Daoy (cell line): Measurements from ENCODE around the gene QRFP. TPM values are rescaled to one million over a fixed set of nuclear protein-coding genes. Genes with fewer than 3 reads are reported as not detected.
"Not testable (repeated sequence)": the region's sequence is repeated elsewhere in the genome, so short reads cannot be mapped to it uniquely, and the experiment has no call there.

Source experiments
- DNase-seq: peaks from one replicate; pipeline ENCODE4 v3.0.0-alpha.2; 2015; ENCODE audit warnings: low read depth
- total RNA-seq: library from RNA; depleted of rRNA; stranded (reverse); fragments of >200 nt; shearing (Covaris generic); gene quantifications from 2 replicates; pipeline ENCODE4 v1.2.3, GENCODE V29; 2014

QRFP gene
- total RNA-seq, 1 experiment from 2014 or later, result not detected

DNA sequence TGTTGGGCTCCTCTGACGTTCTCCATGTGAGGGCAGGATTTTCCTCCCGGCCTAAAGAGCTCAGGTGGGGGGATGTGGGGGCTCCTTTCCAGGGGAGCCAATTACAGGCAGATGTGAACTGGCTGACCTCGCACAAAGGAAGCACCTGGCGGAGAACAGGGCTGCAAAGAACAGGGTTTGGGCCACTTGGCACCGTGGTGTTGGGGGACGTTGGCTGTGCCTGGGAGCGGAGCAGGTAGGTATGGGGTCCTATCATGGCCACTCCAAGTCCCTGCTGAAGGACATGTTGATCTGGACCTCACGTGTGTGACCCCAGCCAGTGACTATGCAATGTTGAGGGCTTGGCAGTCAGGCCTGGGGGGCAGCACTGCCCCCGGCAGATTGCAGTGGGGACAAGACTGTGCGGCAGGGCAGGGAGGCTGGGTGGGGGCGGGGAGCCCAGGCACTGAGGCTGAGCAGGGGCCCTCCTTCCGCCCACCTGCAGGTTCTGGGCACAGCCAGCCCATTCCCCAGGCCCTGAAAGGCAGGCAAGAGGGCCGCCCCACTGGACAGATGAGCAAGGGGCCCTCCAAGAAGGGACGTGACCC lies 23.0 kb upstream of the QRFP start:
- DNase-seq, result no peak

DNA sequence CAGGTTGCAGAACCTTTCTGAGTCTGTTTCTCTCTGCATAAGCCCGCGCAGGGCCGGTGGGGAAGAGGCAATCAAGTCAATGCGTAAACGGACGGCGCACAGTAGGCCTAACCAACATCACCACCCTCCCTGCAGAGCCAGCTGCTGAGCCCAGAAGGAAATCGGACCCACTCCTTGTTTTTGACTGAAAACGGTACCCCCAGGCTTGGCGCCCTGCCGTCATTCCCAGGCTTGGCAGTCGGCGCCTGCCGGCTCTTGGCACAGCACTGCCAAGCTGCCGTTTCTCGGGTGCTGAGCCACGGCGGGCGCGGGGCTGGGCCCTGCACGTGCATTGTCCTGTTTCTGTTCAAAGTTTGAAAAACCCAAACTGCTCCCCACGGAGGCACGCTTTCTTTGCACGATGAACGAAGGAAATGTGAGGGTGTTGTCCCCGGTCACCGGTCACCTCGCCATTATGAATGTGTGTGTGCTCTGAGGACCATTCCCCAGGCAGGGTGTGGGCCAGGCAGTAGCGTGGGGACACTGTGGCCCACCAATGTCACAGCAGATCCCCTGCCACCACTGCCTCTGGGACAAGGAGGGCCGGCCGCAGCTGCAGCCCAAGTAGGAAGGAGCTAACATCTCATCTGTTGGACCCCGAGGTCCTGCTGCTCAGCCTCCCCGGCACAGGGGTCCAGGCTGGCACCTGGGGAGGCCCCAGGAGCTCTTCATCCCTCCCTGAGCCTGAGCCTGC lies 22.4 kb upstream of the QRFP start:
- no peak for DNase-seq

DNA sequence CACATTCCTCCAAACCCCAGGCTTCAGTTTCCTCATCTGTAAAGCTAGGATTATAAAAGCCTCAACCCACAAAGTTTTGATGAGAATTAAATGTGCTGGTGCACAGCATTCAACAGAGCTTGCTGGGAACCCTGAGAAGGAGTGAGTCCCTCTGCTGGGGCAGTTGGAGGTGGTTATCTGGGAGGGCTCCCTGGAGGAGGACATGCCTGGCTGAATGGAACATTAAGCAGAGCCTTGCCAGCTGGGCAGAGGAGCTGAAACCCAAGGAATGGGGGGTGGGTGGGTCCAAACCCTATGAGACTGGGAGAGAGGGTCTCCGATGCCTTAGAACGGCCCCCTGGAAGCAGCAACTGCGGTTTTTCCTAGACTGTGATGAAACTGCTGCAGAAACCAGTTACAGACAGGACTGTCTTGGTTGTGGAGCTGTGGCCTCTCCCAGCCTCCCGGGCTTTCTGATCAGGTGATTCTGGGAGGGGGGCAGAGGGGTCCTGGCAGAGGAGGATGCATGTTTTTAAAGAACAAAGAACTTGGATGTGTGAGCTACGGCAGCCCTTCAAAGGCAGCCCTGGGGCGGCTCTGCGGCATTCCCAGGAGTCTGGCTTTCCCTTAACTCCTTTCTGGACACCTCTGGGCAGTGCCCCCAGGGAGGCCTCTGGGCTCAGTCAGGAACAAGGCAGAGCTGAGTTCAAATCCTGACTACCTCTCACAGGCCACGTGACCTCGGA lies 21.7 kb upstream of the QRFP start:
- no peak for DNase-seq

DNA sequence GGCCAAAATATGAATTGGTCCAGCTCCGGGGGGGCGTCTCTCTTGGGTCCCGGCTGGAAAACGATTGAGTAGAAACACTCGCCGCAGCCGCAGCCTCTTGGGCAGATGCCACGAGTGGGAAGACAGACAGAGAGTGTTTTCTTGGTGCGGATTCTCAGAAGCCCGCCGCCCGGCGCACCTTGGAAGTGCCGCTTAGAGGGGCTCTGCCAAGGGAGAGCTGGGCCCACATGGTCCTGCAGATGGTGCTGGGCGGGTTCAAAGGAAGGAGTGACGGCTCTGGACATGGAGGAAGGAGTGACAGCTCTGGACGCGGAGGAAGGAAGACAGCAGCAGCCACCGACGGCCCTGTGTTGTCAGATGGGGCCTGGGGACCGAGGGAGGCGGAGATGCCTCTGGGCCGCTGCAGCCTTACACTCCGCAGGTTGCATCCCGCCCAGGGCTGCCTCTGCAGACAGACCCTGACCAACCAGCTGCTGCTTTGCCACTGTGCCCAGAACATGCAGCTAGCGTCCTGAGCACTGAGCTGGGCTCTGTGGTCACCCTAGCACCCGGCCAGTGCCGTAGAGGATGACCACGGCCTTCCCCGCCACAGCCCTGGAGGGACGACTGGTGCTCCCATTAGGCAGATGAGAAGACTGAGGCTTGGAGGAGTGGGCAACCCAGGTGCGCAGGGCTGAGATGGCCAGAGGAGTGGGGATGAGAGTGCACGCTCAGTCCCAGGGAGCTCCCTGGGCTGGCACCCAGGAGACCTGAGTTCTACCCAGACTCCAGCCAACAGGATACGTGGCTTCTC lies 20.8 kb upstream of the QRFP start:
- DNase-seq, result no peak

DNA sequence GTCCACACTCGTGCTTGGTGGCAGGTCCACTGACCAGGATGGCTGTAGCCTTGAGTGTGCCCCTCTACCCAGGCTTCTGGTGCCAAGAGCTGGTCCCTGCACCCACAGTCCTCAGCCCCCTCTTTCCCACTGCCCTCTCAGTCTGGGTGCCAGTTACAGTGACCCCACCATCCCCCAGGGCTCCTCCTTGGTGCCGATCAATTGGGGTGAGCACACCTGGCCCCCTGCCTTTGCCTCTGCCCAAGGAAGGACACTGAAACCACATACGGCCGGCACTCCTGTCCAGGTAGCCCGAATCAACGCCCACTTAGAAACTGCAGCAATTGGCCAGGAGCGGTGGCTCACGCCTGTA lies 18.5 kb upstream of the QRFP start:
- DNase-seq, result no peak

DNA sequence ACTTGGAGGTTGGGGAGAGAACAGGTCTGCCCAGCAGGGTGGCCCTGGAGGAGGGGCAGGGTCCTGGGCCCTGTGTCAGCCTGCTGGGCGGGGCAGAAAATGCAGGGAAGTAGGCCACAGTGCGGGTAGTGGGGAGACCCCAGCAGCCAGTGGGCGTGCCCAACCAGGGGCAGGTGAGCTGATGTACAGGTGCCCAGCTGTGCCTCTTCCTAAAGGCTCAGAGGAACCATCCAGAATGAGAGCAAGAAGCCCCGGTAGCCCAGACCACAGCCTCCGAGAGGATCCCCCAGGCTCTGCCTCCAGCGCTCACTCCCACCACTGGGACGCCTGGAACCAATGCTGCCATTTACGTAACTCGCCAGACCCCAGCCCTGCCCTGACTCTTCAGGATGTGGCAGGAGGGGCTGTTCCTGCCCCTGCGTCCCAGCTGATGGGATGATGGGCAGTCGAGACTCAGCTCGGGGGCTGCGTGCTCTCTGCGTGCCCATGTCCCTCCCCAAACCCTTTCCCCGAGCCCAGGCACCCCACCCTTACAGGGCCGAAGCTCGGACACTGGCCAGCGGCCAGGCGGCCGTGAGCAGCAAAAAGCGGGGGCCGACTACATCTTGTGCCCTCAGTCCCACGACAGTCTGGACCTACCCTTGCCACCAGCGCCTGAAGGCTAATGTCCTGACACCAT lies 17.9 kb upstream of the QRFP start:
- DNase-seq, result no peak

DNA sequence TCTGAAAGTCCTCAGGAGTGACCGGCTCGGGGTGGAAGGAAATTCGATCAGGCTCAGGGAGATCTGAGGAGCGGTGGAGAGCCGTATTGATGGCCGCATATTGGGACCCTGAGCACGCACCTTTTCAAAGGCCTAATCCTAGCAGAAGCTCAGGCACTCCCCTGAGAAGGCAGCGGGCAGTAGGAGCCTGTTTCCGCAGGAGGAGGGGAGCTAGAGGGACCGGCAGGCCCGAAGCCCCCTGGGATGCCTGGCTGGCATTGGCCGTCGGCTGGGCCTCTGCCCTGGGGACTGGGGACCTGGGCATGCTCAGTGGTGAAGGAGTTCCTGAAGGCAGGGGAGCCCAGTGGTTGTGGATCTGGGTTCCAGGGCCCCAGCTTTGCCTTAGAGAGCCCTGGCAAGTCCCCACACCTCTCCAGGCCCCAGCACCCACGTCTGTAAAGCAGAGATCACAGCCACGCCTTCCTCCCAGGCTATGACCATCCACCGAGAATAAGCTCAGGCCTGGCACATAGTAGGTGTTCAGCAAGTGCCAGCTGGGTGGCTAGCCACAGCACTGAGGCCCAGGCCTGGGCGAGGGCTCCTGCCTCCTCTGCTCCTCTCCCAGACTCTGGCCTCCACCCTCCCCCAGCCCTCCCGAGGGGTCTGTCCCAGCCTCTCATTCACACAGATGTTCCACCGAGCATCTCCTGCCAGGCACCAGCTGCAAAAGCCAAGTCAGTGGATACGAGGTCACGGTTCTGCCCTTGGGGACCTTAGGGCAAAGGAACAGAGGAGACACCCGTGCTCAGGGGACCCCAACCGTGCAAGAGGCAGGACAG lies 17.2 kb upstream of the QRFP start:
- no peak for DNase-seq

DNA sequence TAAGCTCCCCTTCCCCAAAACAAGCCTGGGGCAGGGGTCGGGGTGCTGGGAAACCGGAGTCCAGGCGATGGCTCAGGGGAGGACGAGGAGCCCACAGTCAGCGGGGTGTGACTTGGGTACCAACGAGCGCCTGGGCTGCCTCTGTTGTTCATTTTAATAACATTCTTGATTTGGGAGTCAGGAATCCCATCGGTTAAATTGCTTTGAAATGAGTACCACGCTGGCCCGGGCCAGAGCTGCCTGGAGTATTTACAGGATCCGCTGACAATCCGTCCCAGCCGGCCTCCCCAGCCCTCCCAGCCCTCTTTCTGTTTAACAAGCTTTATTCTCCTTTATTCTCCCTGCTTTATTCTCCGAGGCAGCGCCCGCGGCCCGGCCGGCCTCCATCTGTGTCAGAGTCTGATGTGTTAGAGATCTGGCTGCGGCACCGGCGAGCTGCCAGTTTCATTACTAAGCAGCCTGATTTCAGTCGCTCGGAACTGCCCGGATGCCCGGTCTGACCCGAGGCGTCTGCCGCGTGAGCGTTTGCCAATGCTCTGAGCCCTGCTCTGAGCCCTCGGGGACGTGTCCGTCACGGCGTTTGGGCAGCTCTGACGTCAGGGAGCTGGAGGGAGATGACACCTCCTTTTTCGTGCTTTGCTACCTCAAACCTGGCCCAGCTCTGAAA lies 16.5 kb upstream of the QRFP start:
- peak; percentile 90 for DNase-seq

DNA sequence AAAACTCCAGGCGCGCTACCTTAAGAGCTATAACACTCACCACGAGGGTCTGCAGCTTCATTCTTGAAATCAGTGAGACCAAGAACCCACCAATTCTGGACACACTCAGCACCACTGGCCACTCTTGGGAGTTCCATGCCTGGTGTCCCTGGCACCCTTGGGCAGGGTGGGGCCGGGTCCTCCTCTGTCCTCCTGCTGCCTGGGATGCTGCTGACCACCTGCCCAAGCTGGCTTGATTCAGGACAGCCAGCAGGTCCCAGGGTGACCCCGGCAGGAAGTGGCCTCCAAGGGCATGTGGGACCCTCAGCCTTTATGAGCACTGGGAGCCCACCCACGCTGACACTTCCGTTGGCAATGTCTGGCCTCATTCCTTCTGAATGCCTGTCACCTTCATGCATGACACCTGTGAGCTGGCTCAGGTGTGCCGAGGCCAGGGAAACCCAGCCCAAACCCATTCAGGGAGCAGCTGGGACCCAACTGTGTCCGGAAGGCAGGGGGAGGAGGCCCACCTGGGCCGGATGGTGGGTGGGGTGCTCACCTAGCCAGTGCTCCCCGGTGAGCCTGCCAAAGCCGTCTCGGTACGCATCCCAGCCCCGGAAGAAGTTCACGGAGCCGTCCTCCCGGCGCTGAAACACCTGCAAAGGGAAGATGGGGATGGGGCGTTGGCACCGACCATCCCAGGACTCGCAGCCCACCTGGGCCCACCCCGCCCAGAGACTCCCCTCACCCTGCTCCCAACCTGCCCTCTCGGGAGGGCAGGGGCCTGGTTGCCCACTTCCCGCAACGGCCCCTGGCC lies 14.8 kb upstream of the QRFP start:
- no peak for DNase-seq

DNA sequence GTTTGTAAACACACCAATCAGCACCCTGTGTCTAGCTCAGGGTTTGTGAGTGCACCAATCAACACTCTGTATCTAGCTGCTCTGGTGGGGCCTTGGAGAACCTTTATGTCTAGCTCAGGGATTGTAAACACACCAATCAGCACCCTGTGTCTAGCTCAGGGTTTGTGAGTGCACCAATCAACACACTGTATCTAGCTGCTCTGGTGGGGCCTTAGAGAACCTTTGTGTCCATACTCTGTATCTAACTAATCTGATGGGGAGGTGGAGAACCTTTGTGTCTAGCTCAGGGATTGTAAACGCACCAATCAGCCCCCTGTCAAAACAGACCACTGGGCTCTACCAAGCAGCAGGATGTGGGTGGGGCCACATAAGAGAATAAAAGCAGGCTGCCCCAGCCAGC lies 14.1 kb upstream of the QRFP start:
- DNase-seq, result not testable (repeated sequence)

DNA sequence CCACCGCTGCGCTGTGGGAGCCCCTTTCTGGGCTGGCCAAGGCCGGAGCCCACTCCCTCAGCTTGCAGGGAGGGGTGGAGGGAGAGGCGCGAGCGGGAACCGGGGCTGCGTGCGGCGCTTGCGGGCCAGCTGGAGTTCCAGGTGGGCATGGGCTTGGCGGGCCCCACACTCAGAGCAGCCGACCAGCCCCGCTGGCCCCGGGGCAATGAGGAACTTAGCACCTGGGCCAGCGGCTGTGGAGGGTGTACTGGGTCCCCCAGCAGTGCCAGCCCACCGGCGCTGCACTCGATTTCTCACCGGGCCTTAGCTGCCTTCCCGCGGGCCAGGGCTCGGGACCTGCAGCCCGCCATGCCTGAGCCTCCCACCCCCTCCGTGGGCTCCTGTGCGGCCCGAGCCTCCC lies 13.4 kb upstream of the QRFP start:
- DNase-seq, result not testable (repeated sequence)

DNA sequence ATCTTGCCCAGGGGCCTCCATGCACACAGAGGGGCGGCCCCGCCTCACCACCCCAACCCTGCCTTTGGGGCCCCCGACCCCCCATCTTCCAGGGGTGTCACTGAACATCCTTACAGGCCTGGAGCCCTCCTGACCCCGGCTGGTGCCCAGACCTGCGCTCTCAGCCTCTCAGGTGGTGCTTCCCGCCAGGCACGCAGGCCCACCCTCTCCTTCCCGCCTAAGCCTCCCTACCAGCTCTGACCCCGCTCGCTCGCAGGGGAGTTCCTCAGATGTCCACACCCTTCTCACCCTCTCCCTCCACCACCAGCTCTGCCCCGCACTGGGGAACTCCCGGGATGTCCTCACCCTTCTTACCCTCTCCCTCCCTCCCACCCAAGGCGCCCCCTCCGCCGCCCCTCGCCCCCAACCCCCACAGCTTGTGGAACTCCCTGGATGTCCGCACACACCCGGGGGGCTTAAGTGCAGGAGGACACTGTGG lies 12.3 kb upstream of the QRFP start:
- no peak for DNase-seq

DNA sequence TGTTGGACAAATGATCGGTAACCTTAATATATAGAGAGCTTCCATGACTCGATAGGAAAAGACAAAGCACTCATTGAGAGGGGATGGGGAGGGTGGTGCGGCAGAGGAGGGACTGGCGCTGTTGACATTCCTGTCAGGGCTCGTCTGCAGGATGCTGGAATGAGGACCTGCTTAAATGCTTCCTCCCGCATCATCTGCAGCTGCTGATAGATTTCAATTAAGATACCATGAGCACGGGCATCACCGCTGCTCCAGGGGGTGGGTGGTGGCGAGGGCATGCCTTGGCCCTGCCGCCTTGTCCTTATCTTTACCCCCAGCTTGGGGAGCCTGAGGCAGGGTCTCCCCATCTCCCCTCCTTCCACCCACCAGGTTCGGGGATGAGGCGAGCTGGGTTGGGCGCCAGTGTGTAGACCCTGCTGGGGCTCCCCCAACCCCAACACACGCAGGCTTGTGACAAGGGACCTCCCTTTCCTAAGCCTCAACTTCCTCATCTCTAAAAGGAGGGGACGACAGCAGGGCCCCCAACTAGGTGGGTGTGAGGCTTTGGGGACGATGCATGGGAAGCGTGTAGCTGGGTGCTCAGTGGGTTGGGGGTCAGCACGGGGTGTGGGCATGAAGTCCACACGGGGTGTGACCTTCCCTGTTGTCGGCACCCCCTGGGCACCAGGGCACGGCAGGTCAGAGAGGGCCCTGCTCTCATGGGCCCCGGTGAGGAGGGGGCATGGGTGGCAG lies 11.7 kb upstream of the QRFP start:
- no peak for DNase-seq

DNA sequence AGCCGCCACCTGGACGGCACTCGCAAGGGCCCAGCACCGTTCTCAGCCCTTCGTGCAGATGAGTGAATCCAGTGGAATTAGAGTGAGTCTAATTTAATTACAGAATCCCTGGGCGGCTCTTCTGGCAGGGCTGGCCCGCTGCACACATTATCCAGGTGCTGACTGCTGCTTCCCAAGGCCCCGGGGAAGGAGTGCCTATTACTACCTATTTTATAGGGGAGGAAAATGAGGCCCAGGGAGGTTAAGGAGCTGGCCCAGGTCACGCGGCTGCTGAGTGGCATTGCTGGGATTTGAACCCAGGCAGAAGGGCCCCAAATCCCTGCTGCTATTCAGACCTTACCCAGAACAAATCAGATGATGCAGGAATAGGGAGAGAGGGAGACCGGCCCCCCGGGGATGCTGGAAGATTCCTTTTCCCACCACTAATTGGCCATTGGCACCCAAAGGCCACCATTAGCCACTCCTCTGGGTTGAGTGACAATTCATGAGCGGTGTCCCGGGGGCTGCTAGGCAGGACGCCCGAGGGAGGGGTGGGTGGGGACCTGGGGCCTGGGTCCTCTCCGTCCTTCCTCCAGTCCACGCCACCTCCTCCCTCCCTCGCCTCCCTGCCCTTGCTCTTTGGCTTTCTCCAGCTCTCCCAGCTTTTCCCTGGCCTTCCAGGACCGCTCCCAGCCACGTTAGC lies 10.3 kb upstream of the QRFP start:
- DNase-seq, result no peak

DNA sequence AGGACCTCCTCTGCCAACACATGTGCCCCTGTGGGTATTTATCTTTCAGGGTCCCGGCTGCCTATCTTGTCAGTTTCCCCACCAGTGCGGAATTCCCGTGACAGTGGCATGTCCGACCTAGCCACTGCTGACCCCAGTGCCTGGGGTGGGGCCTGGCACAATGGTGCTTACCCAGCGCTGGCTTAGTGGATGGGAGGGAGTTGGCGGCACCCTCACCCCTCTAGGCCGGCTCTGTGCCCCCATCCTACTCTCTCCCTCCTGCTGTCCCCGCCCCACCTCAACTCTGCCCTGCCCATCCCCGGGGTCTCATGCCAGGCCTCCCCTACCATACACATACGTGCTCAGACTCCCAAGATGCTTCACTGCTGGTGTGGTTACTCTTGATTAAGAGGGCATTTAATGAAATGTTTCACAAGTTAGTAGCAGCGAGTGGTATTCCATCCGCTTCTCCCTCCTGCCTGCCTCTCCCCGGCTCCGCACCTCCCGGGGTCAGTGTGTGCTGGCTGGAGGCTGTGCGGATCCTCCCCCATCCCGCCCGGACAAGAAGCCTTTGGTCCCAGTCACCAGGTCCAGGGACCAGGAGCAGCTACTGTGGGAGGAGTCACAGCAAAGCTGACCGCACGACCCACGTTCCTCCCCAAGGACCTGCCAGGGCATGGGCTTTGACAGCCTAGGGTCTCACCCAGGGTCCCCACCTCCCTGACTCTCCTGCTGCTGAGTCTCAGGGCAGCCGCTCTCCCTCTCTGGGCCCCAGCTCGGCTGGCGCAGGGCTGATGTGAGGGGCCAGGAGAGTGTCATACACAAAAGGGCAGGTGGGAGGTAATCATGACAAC lies 9.5 kb upstream of the QRFP start:
- DNase-seq, result no peak

DNA sequence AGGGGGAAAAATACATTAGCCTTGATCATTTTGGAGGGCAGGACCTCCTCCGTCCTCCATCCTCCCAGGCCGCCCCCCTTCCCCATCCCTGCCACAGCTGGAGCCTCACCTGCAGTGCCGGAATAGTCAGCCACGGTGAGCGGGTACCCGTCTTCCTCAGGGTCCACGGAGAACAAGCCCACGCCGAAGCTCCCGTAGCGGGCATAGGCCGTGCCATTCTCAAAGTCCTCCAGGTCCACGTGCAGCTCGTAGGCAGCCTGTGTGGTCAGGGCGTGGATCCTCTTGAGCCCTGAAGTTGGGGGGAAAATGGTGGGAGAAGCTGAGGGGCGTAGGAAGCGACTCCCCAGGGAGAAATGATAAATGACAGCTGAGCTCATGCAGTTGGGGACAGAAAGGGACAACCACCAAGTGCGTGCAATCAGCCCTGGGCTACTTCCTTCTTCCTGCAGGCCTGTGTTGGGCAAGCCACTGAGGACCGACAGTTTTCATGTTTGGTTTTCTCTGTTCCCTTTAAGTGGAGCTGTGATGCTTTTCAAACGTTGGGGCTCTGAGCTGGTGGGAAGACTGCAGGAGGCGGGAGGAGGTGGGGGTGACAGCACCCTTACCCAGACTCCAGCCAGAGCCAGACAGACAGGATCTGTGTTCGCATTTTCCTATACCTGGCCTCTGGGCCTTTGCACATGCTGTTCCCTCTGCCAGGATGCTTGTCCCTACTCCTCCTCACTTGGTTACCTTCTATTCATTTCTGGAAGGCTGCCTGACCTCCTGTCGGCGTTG lies 8.7 kb upstream of the QRFP start:
- DNase-seq, result no peak
